ENCODE measurements around the gene KIF26B.

The KIF26B gene

GRCh38 chr1:245608271-245608670 lies 453.5 kb downstream of the KIF26B start:
- no peak for FAIRE-seq

GRCh38 chr1:245609354-245610150 lies 454.8 kb downstream of the KIF26B start:
- FAIRE-seq: no peak

GRCh38 chr1:245611251-245611650 lies 456.5 kb downstream of the KIF26B start:
- no peak for FAIRE-seq

GRCh38 chr1:245614476-245614875 lies 459.7 kb downstream of the KIF26B start:
- FAIRE-seq: no peak

GRCh38 chr1:245615001-245615400 lies 460.2 kb downstream of the KIF26B start:
- FAIRE-seq: no peak

- no peak for FAIRE-seq
Observed at GRCh38 chr1:245621589-245621988, 466.8 kb downstream of the KIF26B start.

GRCh38 chr1:245622332-245623014 lies 467.7 kb downstream of the KIF26B start:
- FAIRE-seq: no peak

- no peak for FAIRE-seq
Observed at GRCh38 chr1:245641384-245641783, 486.6 kb downstream of the KIF26B start.

GRCh38 chr1:245645406-245645805 lies 490.6 kb downstream of the KIF26B start:
- FAIRE-seq: no peak

- no peak for FAIRE-seq
Observed at GRCh38 chr1:245645894-245646293, 491.1 kb downstream of the KIF26B start.

GRCh38 chr1:245648749-245649522 lies 494.2 kb downstream of the KIF26B start:
- no peak for FAIRE-seq

- FAIRE-seq: no peak
Observed at GRCh38 chr1:245649666-245650065, 494.9 kb downstream of the KIF26B start.

- no peak for FAIRE-seq
Observed at GRCh38 chr1:245650441-245650960, 495.7 kb downstream of the KIF26B start.

- FAIRE-seq: no peak
Observed at GRCh38 chr1:245651093-245651492, 496.3 kb downstream of the KIF26B start.

- FAIRE-seq: no peak
Observed at GRCh38 chr1:245652116-245652515, 497.3 kb downstream of the KIF26B start.

- FAIRE-seq: no peak
Observed at GRCh38 chr1:245652660-245653427, 498.1 kb downstream of the KIF26B start.

- FAIRE-seq: no peak
Observed at GRCh38 chr1:245654460-245655050, 499.8 kb downstream of the KIF26B start.

- no peak for FAIRE-seq
Observed at GRCh38 chr1:245656189-245656717, 501.5 kb downstream of the KIF26B start.

- FAIRE-seq: no peak
Observed at GRCh38 chr1:245657371-245657770, 502.6 kb downstream of the KIF26B start.

- no peak for FAIRE-seq
Observed at GRCh38 chr1:245663373-245663772, 508.6 kb downstream of the KIF26B start.

GRCh38 chr1:245663841-245664240 lies 509.1 kb downstream of the KIF26B start:
- no peak for FAIRE-seq

- no peak for FAIRE-seq
Observed at GRCh38 chr1:245666412-245666811, 511.6 kb downstream of the KIF26B start.

Data from endometrium (tissue), 2 donors.